Endothelial cell (in vitro differentiated cells): ENCODE results near the gene MRAP2. TPM values are rescaled to one million over a fixed set of nuclear protein-coding genes. Genes with fewer than 3 reads are reported as not detected.

Experiments used
- DNase-seq: peaks from one replicate; pipeline ENCODE4 v3.0.0; 2021; ENCODE audit warnings: low spot score
- H3K27ac Mint-ChIP-seq: one replicate; pipeline ENCODE4 v1.8.0; 2021; ENCODE audit warnings: mixed read lengths, inconsistent platforms; ENCODE audit not compliant: unreplicated experiment
- H3K27me3 Mint-ChIP-seq: one replicate; pipeline ENCODE4 v1.8.0; 2021; ENCODE audit warnings: mild to moderate bottlenecking, moderate library complexity, mixed read lengths, inconsistent platforms; ENCODE audit not compliant: unreplicated experiment
- H3K36me3 Mint-ChIP-seq: one replicate; pipeline ENCODE4 v1.8.0; 2021; ENCODE audit warnings: mild to moderate bottlenecking, low read depth, mixed read lengths, inconsistent platforms; ENCODE audit not compliant: unreplicated experiment
- H3K4me1 Mint-ChIP-seq: one replicate; pipeline ENCODE4 v1.8.0; 2021; ENCODE audit warnings: mild to moderate bottlenecking, mixed read lengths, inconsistent platforms; ENCODE audit not compliant: unreplicated experiment
- H3K4me3 Mint-ChIP-seq: one replicate; pipeline ENCODE4 v1.8.0; 2021; ENCODE audit warnings: mild to moderate bottlenecking, mixed read lengths, inconsistent platforms; ENCODE audit not compliant: unreplicated experiment
- H3K9me3 Mint-ChIP-seq: one replicate; pipeline ENCODE4 v1.8.0; 2021; ENCODE audit warnings: mixed read lengths, inconsistent platforms; ENCODE audit not compliant: unreplicated experiment
- CTCF ChIP-seq: fragments of 200-600 bp; sonication (generic); IDR thresholded peaks from one replicate; pipeline ENCODE4 v1.5.0; 2021; ENCODE audit warnings: antibody characterized with exemption; ENCODE audit not compliant: unreplicated experiment
- total RNA-seq: library from RNA; stranded (reverse); fragmentation: NEBNext Ultra II Directional; extraction: Animal tissue kit (Norgen Biotek cat#: 25700); gene quantifications from one replicate; pipeline ENCODE4 v1.2.1, GENCODE V29; 2021; ENCODE audit not compliant: unreplicated experiment

MRAP2 gene
- total RNA-seq, 1 donor from 2014 or later = 5.1 TPM

- H3K27ac Mint-ChIP-seq = no peak overlapping the region
- DNase-seq = no peak
- no peak overlapping the region for H3K4me3 Mint-ChIP-seq
- H3K36me3 Mint-ChIP-seq = no peaks in the 10 kb centered on the region
- peaks cover 6% of the 10 kb centered on the region for H3K4me1 Mint-ChIP-seq
- TF ChIP-seq CTCF = no peak
- peaks cover 2% of the 10 kb centered on the region for H3K27me3 Mint-ChIP-seq
- no peaks in the 10 kb centered on the region for H3K9me3 Mint-ChIP-seq
Measured at GRCh38 chr6:84059082-84059481, 25.5 kb downstream of the MRAP2 start.

GRCh38 chr6:84061174-84061573 lies 27.6 kb downstream of the MRAP2 start:
- no peaks in the 10 kb centered on the region for H3K9me3 Mint-ChIP-seq
- no peak overlapping the region for H3K27ac Mint-ChIP-seq
- H3K4me3 Mint-ChIP-seq = no peak overlapping the region
- TF ChIP-seq CTCF = no peak
- no peak for DNase-seq
- peaks cover 6% of the 10 kb centered on the region for H3K4me1 Mint-ChIP-seq
- no peaks in the 10 kb centered on the region for H3K36me3 Mint-ChIP-seq
- peaks cover 5% of the 10 kb centered on the region for H3K27me3 Mint-ChIP-seq

GRCh38 chr6:84061613-84062398 lies 28.2 kb downstream of the MRAP2 start:
- DNase-seq = no peak
- Mint-ChIP-seq H3K9me3 (no peaks in the 10 kb centered on the region), H3K27ac (no peak overlapping the region), H3K4me3 (no peak overlapping the region), H3K27me3 (peaks cover 5% of the 10 kb centered on the region), H3K4me1 (peaks cover 6% of the 10 kb centered on the region), H3K36me3 (no peaks in the 10 kb centered on the region)
- no peak for TF ChIP-seq CTCF

- no peak for TF ChIP-seq CTCF
- no peak overlapping the region for H3K4me3 Mint-ChIP-seq
- DNase-seq = no peak
- no peaks in the 10 kb centered on the region for H3K36me3 Mint-ChIP-seq
- H3K27ac Mint-ChIP-seq = no peak overlapping the region
- peaks cover 6% of the 10 kb centered on the region for H3K4me1 Mint-ChIP-seq
- H3K27me3 Mint-ChIP-seq = peaks cover 5% of the 10 kb centered on the region
- H3K9me3 Mint-ChIP-seq = no peaks in the 10 kb centered on the region
Measured at GRCh38 chr6:84062519-84063154, 29.1 kb downstream of the MRAP2 start.

GRCh38 chr6:84065693-84066290 lies 32.2 kb downstream of the MRAP2 start:
- H3K36me3 Mint-ChIP-seq = peaks cover 3% of the 10 kb centered on the region
- H3K4me1 Mint-ChIP-seq = peaks cover 6% of the 10 kb centered on the region

More at GRCh38 chr6:84065693-84066290, 32.2 kb downstream of the MRAP2 start:
- TF ChIP-seq CTCF = no peak
- DNase-seq = no peak
- Mint-ChIP-seq H3K27ac (no peak overlapping the region), H3K27me3 (peaks cover 4% of the 10 kb centered on the region), H3K4me3 (no peak overlapping the region), H3K9me3 (no peaks in the 10 kb centered on the region)
